ENCODE results near the gene TUBD1.

DNA sequence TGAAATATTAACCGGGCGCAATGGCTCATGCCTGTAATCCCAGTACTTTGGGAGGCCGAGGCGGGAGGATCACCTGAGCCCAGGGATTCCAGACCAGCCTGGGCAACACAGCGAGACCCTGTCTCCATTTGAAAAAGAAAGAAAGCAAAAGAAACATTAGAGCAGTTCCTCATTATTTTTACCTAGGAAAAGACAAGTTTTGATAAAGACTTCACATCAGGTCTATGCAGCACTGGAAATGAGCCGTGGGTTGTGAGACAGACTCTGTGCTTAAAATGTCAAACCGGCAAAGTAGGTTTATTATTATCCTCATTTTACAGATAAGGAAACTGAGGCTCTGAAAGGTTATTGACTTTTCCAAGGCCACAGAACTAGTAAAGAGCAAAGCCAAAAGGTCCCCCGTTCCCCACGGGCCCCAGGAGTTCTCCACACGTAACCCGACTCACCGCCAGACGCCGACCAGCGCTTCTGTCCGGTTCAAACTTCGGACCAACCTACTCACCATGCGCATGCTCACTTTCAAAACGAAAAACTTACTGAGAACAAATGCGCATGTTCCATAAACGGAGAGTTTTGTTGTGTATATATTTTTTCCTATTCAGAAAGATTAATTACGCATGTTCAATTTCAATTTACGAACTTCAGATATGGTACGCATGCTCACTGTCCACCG, 356 bp downstream of the TUBD1 start:
- TF ChIP-seq CTCF (IDR thresholded peaks at IDR 0.05; ENCODE audit: insufficient read depth, low read length, poor library complexity, severe bottlenecking), result no peak
- TF ChIP-seq EZH2phosphoT487 (conservative IDR thresholded peaks at IDR 0.05; ENCODE audit: low read length), result no peak
